ENCODE results near the gene EGF.

The EGF gene

GRCh38 chr4:109994415-109994827, 81.7 kb downstream of the EGF start:
- no peak for DNase-seq (ENCODE audit: low spot score)

DNA sequence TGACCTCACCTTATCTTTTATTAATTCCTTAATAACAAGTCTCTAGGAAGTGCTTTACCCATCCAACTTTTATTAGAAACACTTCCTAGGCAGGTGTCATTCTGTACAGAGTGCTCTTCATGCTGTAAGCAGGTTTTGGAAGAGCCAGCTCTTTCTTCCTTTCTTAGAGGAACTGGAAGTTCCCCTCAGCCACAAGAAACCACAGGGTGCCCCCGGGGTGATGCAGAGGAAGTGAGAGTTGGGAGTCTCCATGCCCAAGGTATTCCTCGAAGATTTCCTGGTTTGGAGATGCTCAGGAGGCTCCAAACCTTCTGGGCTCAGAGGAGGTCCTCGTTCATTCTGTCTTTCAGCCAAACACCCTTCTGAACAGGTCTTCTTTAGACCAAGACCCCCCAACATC, 83.8 kb downstream of the EGF start:
- no peak for DNase-seq (ENCODE audit: low spot score)

GRCh38 chr4:109998867-109999584, 86.3 kb downstream of the EGF start:
- DNase-seq (ENCODE audit: low spot score) = peak; percentile 54

- no peak for DNase-seq (ENCODE audit: low spot score)
Observed at GRCh38 chr4:109999585-109999912, 86.9 kb downstream of the EGF start.

DNA sequence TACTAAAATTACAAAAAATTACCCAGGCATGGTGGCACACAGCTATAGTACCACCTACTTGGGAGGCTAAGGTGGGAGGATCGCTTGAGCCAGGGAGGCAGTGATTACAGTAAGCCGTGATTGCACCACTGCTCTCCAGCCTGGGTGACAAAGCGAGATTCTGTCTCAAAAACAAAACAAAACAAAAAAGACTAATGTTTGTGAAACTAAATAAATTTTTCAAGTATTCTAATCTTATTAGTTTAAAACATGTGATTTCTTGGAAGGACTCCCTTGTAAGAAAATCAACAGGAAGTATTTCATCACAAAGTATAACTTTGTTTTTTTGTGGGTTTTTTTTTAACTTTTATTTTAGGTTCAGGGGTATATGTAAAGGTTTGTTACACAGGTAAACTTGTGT, 89.6 kb downstream of the EGF start:
- DNase-seq (ENCODE audit: low spot score) = no peak

DNA sequence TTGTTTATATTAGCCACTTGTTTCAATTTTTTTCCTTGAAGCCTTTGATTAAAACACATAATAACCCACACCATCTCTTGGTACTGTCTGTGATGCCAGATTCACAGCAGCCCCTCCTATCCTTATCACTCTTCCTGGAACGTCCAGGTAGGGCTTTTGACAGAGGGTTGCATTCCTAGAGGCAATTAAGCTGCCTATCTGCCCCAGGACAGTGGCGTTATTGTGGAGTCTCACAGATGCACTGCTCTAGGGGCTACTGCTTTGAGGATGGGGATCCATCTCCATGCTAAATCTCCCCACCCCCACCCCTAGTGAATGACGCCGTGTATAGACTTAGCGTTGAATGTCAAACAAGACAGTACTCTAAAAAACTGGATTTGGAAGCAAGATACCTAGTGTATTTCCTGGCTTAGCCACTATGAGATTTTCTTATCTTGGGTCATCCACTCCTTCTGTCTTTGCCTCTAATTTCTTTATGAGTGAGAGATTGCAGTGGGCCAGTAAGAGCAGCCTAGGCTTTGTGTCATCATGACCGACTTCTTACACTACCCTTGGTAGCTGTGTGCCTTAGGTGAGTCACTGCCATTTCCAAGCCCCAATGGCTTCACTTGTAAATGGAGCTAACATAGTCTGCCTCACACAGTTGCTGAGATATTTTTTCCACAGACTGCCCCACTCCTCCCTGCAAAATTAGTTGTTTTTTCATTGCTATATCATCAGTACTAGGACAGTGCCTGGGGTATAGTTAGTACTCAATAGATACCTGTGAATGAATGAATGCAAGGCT, 90.9 kb downstream of the EGF start:
- DNase-seq (ENCODE audit: low spot score) = no peak

DNA sequence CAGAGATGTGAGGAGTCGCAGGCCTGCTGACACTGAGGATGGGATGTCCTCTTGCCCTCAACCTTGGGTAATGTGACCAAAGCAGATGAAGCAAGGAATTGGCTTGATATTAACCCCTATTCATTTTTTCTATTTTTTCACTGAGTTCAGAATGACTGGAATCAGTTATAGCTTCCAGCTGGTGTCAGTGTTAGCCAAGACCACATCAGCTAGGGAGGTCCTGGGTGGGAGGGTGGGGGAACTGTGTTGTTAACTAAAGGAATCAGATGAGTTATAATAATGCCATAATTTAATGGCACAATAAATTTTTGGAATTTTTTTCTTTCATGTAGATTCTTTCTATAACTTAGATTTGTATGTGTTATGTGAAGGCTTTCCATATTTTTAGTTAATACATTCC, 91.9 kb downstream of the EGF start:
- no peak for DNase-seq (ENCODE audit: low spot score)

DNA sequence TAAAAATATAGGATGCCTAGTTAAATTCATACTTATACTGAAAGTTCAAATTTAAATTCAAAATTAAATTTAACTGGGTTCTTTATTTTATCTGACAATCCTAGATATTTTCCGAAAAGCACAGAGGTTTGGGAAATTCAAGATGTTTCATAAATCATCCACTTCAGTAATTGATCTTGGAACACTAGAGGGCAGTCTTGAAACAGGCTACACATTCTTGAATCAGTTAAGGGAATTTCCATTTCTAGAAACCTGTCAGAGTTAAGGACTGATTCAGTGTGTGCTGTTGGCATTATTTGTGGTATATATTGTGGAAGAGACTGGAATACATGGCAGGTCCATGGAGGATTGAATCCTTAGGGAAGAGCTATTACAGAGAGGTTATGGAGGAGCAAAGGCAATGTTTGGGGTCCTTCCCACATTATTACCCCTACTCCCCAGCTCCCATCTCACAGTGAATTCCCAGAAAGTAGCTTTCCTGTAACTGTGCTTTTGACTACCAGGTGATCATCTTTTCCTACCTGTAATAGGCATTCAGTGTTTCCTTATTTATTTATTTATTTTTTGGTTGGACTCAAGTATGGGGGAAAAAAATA, 92.9 kb downstream of the EGF start:
- DNase-seq (ENCODE audit: low spot score) = peak; percentile 29

DNA sequence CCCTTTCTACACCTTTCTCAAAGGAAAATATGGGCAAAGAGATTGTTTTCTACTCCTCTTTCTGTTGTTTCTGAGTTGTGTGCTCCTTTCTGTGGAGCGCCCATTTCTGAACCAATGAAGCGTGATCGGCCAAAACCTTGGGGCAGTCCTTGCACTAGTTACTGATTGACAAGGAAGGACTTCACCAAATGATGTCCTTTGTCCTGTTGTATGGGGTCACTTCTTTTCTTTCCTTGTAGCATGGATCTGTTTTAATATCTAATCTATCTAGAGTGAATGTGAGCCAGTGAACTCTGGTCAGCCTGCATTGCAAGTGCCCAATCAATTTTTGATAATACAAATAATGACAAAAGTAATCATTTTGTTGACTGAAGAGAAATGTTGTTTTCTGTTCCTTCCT, 94.5 kb downstream of the EGF start:
- no peak for DNase-seq (ENCODE audit: low spot score)

GRCh38 chr4:110008540-110008939, 95.9 kb downstream of the EGF start:
- DNase-seq (ENCODE audit: low spot score) = no peak

GRCh38 chr4:110009550-110009949, 96.9 kb downstream of the EGF start:
- no peak for DNase-seq (ENCODE audit: low spot score)

GRCh38 chr4:110010797-110011196, 98.1 kb downstream of the EGF start:
- no peak for DNase-seq (ENCODE audit: low spot score)

- no peak for DNase-seq (ENCODE audit: low spot score)
Observed at GRCh38 chr4:110012917-110013316, 100.2 kb downstream of the EGF start.

GRCh38 chr4:110014233-110014632, 101.5 kb downstream of the EGF start:
- no peak for DNase-seq (ENCODE audit: low spot score)

GRCh38 chr4:110019153-110019552, 106.5 kb downstream of the EGF start:
- DNase-seq (ENCODE audit: low spot score) = no peak

GRCh38 chr4:110020139-110020538, 107.5 kb downstream of the EGF start:
- no peak for DNase-seq (ENCODE audit: low spot score)

- no peak for DNase-seq (ENCODE audit: low spot score)
Observed at GRCh38 chr4:110020646-110021443, 108.2 kb downstream of the EGF start.

DNA sequence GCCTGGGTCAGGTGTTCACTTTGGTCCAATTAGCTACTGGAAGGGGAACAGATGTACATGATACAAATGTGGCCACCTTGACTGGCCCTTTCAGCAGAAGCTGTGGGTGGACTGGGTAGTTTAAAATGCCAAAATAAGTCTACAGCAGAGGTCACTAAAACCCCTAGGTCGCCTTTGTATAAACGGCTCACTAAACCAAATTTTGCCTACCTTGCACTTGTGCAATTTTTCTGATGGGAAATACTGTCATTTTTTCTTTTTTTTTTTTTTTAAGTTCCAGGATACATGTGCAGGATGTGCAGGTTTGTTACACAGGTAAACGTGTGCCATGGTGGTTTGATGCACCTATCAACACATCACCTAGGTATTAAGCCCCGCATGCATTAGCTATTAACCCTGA, 109.8 kb downstream of the EGF start:
- DNase-seq (ENCODE audit: low spot score) = no peak

DNA sequence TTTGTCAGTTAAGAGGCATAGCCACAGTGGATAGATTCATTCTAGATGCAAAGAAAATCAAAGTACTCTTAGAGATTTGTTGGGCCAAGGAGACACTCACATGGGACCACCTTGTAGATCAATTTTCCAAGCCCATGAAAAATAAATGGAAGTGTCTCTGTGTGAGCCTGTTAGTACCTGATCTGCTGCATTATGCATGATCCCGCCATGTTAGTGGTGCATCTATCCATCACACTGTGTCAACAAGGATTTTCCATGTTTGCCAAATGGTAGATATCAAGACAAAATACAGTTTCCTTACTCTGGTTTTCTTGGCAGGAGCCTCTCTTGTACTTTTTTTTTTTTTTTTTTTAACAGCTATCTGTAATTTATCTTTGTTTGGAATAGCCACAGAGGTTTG, 112.4 kb downstream of the EGF start:
- DNase-seq (ENCODE audit: low spot score) = no peak

- DNase-seq (ENCODE audit: low spot score) = no peak
Observed at GRCh38 chr4:110025718-110026117, 113.0 kb downstream of the EGF start.

- no peak for DNase-seq (ENCODE audit: low spot score)
Observed at GRCh38 chr4:110032603-110033002, 119.9 kb downstream of the EGF start.

DNA sequence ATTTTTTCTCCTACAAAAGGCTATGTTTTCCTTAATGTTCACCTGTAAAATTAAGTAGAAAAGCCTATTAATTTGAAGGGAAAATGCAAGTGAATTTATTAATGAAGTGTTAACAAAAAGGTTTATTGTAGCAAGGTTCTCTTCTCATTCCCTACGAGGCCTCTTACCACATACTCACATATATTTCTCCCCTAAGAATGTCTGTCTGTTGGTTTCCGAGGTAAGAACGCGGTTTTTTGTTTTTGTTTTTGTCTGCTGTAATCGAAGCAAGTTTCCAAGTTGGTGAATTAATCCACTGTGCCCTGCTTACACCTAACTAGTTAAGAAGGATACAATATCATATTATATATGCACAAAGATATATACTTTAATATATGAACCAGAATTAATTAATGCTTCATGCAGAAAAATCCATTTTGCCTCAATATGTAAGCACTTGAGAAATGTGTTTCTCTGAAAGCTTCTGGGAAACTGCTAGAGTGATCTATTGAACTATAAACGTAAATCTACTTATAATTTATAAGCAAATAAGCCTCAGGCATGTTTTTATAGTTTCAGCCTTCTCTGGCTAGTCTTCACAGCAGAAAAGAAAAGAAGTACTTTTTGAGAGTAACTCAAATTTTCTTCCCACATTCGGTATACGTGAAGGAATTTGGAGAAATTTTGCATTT, 120.8 kb downstream of the EGF start:
- no peak for DNase-seq (ENCODE audit: low spot score)

All from germinal center (tissue), 1 donor.